OCI-LY3 (cell line): Measurements from ENCODE around the gene LSM7.

Experiments
- H2AFZ ChIP-seq: fragments of 200-600, 300-600 bp; shearing (Covaris generic); 2 replicates; pipeline ENCODE4 v1.6.0; 2014; ENCODE audit warnings: antibody characterized with exemption, low read depth, low read length
- H3K27ac ChIP-seq: fragments of 200-600, 300-600 bp; sonication (generic); 2 replicates; pipeline ENCODE4 v1.5.1; 2014; ENCODE audit warnings: mild to moderate bottlenecking, low read length, moderate library complexity, mixed read lengths
- H3K27me3 ChIP-seq: fragments of 200-600, 300-600 bp; sonication (generic); 2 replicates; pipeline ENCODE4 v1.6.1; 2014; ENCODE audit warnings: low read depth, low read length, mixed read lengths
- H3K36me3 ChIP-seq: fragments of 200-600, 300-600 bp; sonication (generic); replicated peaks from 2 replicates; pipeline ENCODE3; 2014; ENCODE audit warnings: low read depth, low read length, mixed read lengths
- H3K4me1 ChIP-seq: fragments of 300-600, 200-600 bp; sonication (generic); 2 replicates; pipeline ENCODE4 v1.6.1; 2014; ENCODE audit warnings: low read length, mixed read lengths
- H3K4me2 ChIP-seq: fragments of 200-600, 300-600 bp; sonication (generic); 2 replicates; pipeline ENCODE4 v1.6.1; 2014; ENCODE audit warnings: low read length, mixed read lengths
- H3K4me3 ChIP-seq: fragments of 300-600, 200-600 bp; sonication (generic); 2 replicates; pipeline ENCODE4 v1.5.1; 2014; ENCODE audit warnings: antibody characterized with exemption, mild to moderate bottlenecking, low read length, moderate library complexity
- H3K79me2 ChIP-seq: fragments of 300-600, 200-600 bp; shearing (Covaris generic); 2 replicates; pipeline ENCODE4 v1.6.1; 2014; ENCODE audit warnings: mild to moderate bottlenecking, low read length, mixed read lengths
- H3K9ac ChIP-seq: fragments of 300-600, 200-600 bp; shearing (Covaris generic); 2 replicates; pipeline ENCODE4 v1.6.0; 2014; ENCODE audit warnings: mild to moderate bottlenecking, low read length, moderate library complexity
- H3K9me3 ChIP-seq: fragments of 200-600, 300-600 bp; shearing (Covaris generic); 2 replicates; pipeline ENCODE4 v1.6.1; 2014; ENCODE audit warnings: low read length, mixed read lengths; ENCODE audit not compliant: insufficient read depth
- H4K20me1 ChIP-seq: fragments of 200-600, 300-600 bp; sonication (generic); 2 replicates; pipeline ENCODE4 v1.6.1; 2016; ENCODE audit warnings: low read length, mixed read lengths; ENCODE audit not compliant: insufficient read depth
- EZH2phosphoT487 ChIP-seq: fragments of 200-600 bp; shearing (Covaris generic); IDR thresholded peaks from 2 replicates; pipeline ENCODE4 v1.6.1; 2018; ENCODE audit warnings: antibody characterized with exemption, mixed run types, low read depth
- TF ChIP-seq, protein P1 (sequence below): fragments of 200-600, 300-600 bp; sonication (generic); IDR thresholded peaks from 2 replicates; pipeline ENCODE4 v1.5.1; 2014; ENCODE audit warnings: antibody characterized with exemption, low read length, low read depth

LSM7 gene

DNA sequence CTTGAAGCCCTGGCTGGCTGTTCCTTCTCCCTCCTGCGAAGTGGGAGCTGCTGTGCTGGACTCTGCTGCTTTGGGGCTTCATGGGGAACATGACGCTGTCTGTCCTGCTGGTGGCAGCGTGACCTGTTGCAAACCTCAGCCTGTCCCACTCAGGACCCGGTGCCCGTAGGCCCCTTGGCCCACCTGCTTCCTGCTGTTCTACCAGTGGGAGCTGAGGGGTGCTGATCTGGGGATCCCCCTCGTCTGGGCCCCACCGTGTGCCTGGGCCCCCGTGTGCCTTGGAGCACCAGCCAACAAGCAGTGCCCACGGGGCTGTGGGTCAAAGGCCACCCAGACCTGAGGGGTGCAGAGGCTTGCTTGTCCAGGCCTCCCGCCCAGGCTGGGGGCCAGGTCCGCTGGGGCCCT lies 5.4 kb upstream of the LSM7 start:
- TF ChIP-seq EZH2phosphoT487 = no peak
- TF ChIP-seq, protein P1, sequence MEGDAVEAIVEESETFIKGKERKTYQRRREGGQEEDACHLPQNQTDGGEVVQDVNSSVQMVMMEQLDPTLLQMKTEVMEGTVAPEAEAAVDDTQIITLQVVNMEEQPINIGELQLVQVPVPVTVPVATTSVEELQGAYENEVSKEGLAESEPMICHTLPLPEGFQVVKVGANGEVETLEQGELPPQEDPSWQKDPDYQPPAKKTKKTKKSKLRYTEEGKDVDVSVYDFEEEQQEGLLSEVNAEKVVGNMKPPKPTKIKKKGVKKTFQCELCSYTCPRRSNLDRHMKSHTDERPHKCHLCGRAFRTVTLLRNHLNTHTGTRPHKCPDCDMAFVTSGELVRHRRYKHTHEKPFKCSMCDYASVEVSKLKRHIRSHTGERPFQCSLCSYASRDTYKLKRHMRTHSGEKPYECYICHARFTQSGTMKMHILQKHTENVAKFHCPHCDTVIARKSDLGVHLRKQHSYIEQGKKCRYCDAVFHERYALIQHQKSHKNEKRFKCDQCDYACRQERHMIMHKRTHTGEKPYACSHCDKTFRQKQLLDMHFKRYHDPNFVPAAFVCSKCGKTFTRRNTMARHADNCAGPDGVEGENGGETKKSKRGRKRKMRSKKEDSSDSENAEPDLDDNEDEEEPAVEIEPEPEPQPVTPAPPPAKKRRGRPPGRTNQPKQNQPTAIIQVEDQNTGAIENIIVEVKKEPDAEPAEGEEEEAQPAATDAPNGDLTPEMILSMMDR = peak; percentile 27
- H3K9me3 ChIP-seq = no peaks in the 10 kb centered on the region; the same call in 1 of the 2 replicates
- peaks cover 18% of the 10 kb centered on the region for H3K36me3 ChIP-seq
- no peak overlapping the region for H3K27ac ChIP-seq
- peaks cover 80% of the 10 kb centered on the region for H3K79me2 ChIP-seq
- H3K4me3 ChIP-seq = no peak overlapping the region
- H3K4me2 ChIP-seq = no peak overlapping the region
- no peak overlapping the region for H3K9ac ChIP-seq
- H2AFZ ChIP-seq = no peak overlapping the region
- H3K27me3 ChIP-seq = no peaks in the 10 kb centered on the region
- peaks cover 23% of the 10 kb centered on the region; the same call in 1 of the 2 replicates for H4K20me1 ChIP-seq
- peaks cover 24% of the 10 kb centered on the region for H3K4me1 ChIP-seq

DNA sequence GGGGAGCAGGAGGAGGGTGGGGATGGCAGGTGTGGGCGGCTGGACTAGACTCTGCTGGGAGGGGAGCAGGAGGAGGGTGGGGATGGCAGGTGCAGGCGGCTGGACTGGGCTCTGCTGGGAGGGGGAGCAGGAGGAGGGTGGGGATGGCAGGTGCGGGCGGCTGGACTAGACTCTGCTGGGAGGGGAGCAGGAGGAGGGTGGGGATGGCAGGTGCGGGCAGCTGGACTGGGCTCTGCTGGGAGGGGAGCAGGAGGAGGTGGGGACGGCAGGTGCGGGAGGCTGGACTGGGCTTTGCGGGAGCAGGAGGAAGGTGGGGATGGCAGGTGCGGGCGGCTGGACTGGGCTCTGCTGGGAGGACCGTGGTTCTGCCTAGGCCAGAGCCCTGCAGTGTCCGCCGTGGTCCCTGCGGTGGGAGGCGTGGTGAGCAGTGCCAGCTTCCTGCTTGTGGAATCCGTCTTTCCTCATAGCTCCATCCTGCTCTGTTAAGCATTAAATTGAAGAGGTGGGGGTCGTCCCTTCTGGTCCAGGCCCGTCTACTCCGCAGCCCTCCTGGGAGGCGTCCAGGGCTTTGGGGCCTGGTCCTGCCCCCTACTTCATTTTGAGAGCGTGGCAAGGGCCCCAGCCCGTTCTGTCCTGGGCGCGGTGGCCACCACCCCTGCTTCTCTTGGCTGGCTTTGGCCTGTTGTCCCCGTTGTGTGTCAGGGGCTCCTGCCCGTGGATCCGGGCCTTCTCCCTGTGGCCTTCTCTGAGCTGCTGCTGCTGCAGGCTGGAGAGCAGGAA lies 4.8 kb upstream of the LSM7 start:
- H3K9me3 ChIP-seq = no peaks in the 10 kb centered on the region; the same call in 1 of the 2 replicates

DNA sequence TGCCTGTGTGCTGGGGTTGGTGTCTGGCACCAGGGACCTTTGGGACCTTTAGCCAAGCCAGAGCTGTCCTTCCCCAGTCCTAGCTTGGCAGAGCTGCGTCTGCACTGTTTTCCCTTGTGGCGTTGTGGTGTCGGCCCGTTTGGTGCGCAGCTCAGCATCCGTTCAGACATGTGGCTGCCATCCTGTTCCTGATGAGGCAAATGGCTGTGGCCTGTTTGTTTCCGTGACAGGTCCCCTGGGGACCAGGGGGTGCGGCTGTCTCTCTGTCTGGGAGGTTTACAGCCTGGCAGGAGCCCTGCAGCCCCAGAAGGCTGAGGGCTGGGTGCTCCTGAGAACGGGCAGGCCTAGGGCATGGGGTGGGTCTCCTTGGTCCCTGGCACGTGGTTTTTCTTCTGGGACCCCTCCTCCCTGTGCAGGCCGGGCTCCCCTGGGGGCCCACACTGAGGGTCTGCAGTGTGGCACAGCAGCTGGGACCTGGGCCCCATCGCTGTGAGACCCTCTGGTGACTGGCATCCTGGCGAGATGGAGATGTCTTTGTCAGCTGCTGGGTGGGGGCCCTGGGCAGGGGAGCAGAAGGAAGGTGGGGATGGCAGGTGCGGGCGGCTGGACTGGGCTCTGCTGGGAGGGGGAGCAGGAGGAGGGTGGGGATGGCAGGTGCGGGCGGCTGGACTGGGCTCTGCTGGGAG lies 4.1 kb upstream of the LSM7 start:
- Histone ChIP-seq H3K79me2 (peaks cover 84% of the 10 kb centered on the region), H3K4me3 (peak overlapping the region; percentile 41), H3K27me3 (no peaks in the 10 kb centered on the region), H2AFZ (no peak overlapping the region), H3K4me2 (peak overlapping the region; percentile 70), H4K20me1 (peaks cover 23% of the 10 kb centered on the region; the same call in 1 of the 2 replicates), H3K36me3 (peaks cover 18% of the 10 kb centered on the region), H3K9me3 (no peaks in the 10 kb centered on the region; the same call in 1 of the 2 replicates), H3K9ac (peak overlapping the region; percentile 24; the same call in 1 of the 2 replicates), H3K27ac (no peak overlapping the region), H3K4me1 (peaks cover 25% of the 10 kb centered on the region)
- no peak for TF ChIP-seq EZH2phosphoT487
- TF ChIP-seq, protein P1 = no peak

More for the DNA sequence above, 4.8 kb upstream of the LSM7 start:
- H3K9ac ChIP-seq = no peak overlapping the region
- H3K4me2 ChIP-seq = no peak overlapping the region; the same call in 1 of the 2 replicates
- peaks cover 24% of the 10 kb centered on the region for H3K4me1 ChIP-seq
- no peak overlapping the region for H2AFZ ChIP-seq
- TF ChIP-seq, protein P1 = no peak
- no peak for TF ChIP-seq EZH2phosphoT487
- no peak overlapping the region for H3K27ac ChIP-seq
- peaks cover 83% of the 10 kb centered on the region for H3K79me2 ChIP-seq
- peaks cover 23% of the 10 kb centered on the region; the same call in 1 of the 2 replicates for H4K20me1 ChIP-seq
- peaks cover 18% of the 10 kb centered on the region for H3K36me3 ChIP-seq
- no peak overlapping the region for H3K4me3 ChIP-seq
- H3K27me3 ChIP-seq = no peaks in the 10 kb centered on the region
